NCI-H2227 (cell line): Measurements from ENCODE around the gene CSMD2.

Experiments used
- DNase-seq: peaks from one replicate; lab custom pipeline; 2025; ENCODE audit not compliant: unreplicated experiment; lab: John Stamatoyannopoulos, UW

CSMD2 gene

GRCh38 chr1:33824321-33824720 is 340.7 kb downstream of the CSMD2 start:
- DNase-seq: no peak

- DNase-seq: no peak
Observed at GRCh38 chr1:33823830-33824229, 341.2 kb downstream of the CSMD2 start.

GRCh38 chr1:33823401-33823800 is 341.6 kb downstream of the CSMD2 start:
- no peak for DNase-seq

GRCh38 chr1:33822396-33822795 is 342.6 kb downstream of the CSMD2 start:
- DNase-seq: no peak

- DNase-seq: no peak
Observed at GRCh38 chr1:33821291-33821690, 343.7 kb downstream of the CSMD2 start.

- no peak for DNase-seq
Observed at GRCh38 chr1:33820804-33821203, 344.2 kb downstream of the CSMD2 start.

GRCh38 chr1:33819913-33820311 is 345.1 kb downstream of the CSMD2 start:
- no peak for DNase-seq

GRCh38 chr1:33819290-33819912 is 345.6 kb downstream of the CSMD2 start:
- no peak for DNase-seq

- DNase-seq: no peak
Observed at GRCh38 chr1:33818071-33818470, 347.0 kb downstream of the CSMD2 start.

GRCh38 chr1:33815061-33815460 is 350.0 kb downstream of the CSMD2 start:
- no peak for DNase-seq

- DNase-seq: no peak
Observed at GRCh38 chr1:33814166-33814565, 350.9 kb downstream of the CSMD2 start.

- DNase-seq: no peak
Observed at GRCh38 chr1:33810571-33810970, 354.5 kb downstream of the CSMD2 start.

- DNase-seq: no peak
Observed at GRCh38 chr1:33805988-33806387, 359.0 kb downstream of the CSMD2 start.

GRCh38 chr1:33802268-33802667 is 362.8 kb downstream of the CSMD2 start:
- DNase-seq: no peak

GRCh38 chr1:33797849-33798248 is 367.2 kb downstream of the CSMD2 start:
- no peak for DNase-seq

- no peak for DNase-seq
Observed at GRCh38 chr1:33792651-33793050, 372.4 kb downstream of the CSMD2 start.

GRCh38 chr1:33792216-33792615 is 372.8 kb downstream of the CSMD2 start:
- DNase-seq: no peak

GRCh38 chr1:33791251-33791650 is 373.8 kb downstream of the CSMD2 start:
- no peak for DNase-seq

GRCh38 chr1:33790577-33790976 is 374.5 kb downstream of the CSMD2 start:
- no peak for DNase-seq

- no peak for DNase-seq
Observed at GRCh38 chr1:33784876-33785275, 380.2 kb downstream of the CSMD2 start.

GRCh38 chr1:33782776-33783175 is 382.3 kb downstream of the CSMD2 start:
- no peak for DNase-seq

GRCh38 chr1:33781652-33782051 is 383.4 kb downstream of the CSMD2 start:
- no peak for DNase-seq

- DNase-seq: no peak
Observed at GRCh38 chr1:33777337-33777736, 387.7 kb downstream of the CSMD2 start.
